Progenitor cell of endocrine pancreas (in vitro differentiated cells): ENCODE results near the gene MYO9A. TPM values are rescaled to one million over a fixed set of nuclear protein-coding genes. Genes with fewer than 3 reads are reported as not detected.

Experiments
- DNase-seq: peaks from one replicate; pipeline ENCODE4 v3.0.0; 2021; ENCODE audit warnings: low spot score; ENCODE audit not compliant: unreplicated experiment
- H3K27ac Mint-ChIP-seq: 2 replicates; pipeline ENCODE4 v1.8.0; 2021; ENCODE audit warnings: mild to moderate bottlenecking, moderate library complexity, mixed read lengths
- H3K27me3 Mint-ChIP-seq: 2 replicates; pipeline ENCODE4 v1.8.0; 2021; ENCODE audit warnings: mixed read lengths
- H3K36me3 Mint-ChIP-seq: 2 replicates; pipeline ENCODE4 v1.8.0; 2022; ENCODE audit warnings: mixed read lengths; ENCODE audit not compliant: insufficient read depth
- H3K4me1 Mint-ChIP-seq: 2 replicates; pipeline ENCODE4 v1.8.0; 2021; ENCODE audit warnings: low read depth, mixed read lengths
- H3K4me3 Mint-ChIP-seq: 2 replicates; pipeline ENCODE4 v1.8.0; 2021; ENCODE audit warnings: low read depth, mild to moderate bottlenecking, moderate library complexity, mixed read lengths
- H3K9me3 Mint-ChIP-seq: 2 replicates; pipeline ENCODE4 v1.8.0; 2021; ENCODE audit warnings: low read depth, mixed read lengths
- total RNA-seq: library from RNA; stranded (reverse); gene quantifications from 2 replicates; pipeline ENCODE4 v1.2.1, GENCODE V29; 2021
- TF ChIP-seq, protein P1 (sequence below): fragments of 200-600 bp; sonication (generic); IDR thresholded peaks from one replicate; pipeline ENCODE4 v1.5.0; 2021; ENCODE audit warnings: antibody characterized with exemption, mild to moderate bottlenecking; ENCODE audit not compliant: unreplicated experiment

Gene MYO9A
- total RNA-seq, 1 donor from 2014 or later: 32.0 TPM

- Mint-ChIP-seq H3K4me1 (no peaks in the 10 kb centered on the region), H3K27ac (no peak overlapping the region)
- TF ChIP-seq, protein P1, sequence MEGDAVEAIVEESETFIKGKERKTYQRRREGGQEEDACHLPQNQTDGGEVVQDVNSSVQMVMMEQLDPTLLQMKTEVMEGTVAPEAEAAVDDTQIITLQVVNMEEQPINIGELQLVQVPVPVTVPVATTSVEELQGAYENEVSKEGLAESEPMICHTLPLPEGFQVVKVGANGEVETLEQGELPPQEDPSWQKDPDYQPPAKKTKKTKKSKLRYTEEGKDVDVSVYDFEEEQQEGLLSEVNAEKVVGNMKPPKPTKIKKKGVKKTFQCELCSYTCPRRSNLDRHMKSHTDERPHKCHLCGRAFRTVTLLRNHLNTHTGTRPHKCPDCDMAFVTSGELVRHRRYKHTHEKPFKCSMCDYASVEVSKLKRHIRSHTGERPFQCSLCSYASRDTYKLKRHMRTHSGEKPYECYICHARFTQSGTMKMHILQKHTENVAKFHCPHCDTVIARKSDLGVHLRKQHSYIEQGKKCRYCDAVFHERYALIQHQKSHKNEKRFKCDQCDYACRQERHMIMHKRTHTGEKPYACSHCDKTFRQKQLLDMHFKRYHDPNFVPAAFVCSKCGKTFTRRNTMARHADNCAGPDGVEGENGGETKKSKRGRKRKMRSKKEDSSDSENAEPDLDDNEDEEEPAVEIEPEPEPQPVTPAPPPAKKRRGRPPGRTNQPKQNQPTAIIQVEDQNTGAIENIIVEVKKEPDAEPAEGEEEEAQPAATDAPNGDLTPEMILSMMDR: peak; percentile 84
Measured at GRCh38 chr15:71780115-71780976, 337.6 kb downstream of the MYO9A start.

GRCh38 chr15:71779073-71779797 is 338.7 kb downstream of the MYO9A start:
- Mint-ChIP-seq H3K4me3 (no peak overlapping the region), H3K36me3 (no peaks in the 10 kb centered on the region), H3K27ac (no peak overlapping the region), H3K27me3 (peaks cover 15% of the 10 kb centered on the region), H3K4me1 (no peaks in the 10 kb centered on the region), H3K9me3 (no peaks in the 10 kb centered on the region)
- TF ChIP-seq, protein P1: no peak
- no peak for DNase-seq

More at GRCh38 chr15:71780115-71780976, 337.6 kb downstream of the MYO9A start:
- DNase-seq: no peak
- Mint-ChIP-seq H3K36me3 (no peaks in the 10 kb centered on the region), H3K9me3 (no peaks in the 10 kb centered on the region), H3K4me3 (no peak overlapping the region), H3K27me3 (peaks cover 20% of the 10 kb centered on the region)

- H3K9me3 Mint-ChIP-seq: no peaks in the 10 kb centered on the region
- DNase-seq: no peak
- H3K27ac Mint-ChIP-seq: no peak overlapping the region
- no peaks in the 10 kb centered on the region for H3K4me1 Mint-ChIP-seq
- H3K4me3 Mint-ChIP-seq: no peak overlapping the region
- H3K27me3 Mint-ChIP-seq: peaks cover 15% of the 10 kb centered on the region
- TF ChIP-seq, protein P1: no peak
- no peaks in the 10 kb centered on the region for H3K36me3 Mint-ChIP-seq
Measured at GRCh38 chr15:71777216-71777943, 340.6 kb downstream of the MYO9A start.

DNA sequence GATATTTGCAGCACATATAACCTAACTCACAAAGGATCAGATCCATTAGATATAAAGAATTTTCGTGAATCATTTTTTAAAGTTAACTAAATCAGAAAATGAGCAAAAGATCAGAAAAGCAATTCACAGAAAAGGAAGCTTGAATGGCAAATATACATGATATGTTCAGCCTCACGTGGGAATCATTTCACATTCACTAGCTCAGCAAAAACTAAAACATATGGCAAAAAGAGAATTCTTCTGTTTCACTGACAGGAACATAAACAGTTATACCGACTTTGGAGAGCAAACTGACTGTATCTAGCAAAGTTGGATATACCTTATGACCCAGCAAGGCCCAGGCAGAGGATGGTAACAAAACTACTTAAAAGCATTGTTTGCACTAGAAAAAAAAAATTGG is 341.6 kb downstream of the MYO9A start:
- no peaks in the 10 kb centered on the region for H3K4me1 Mint-ChIP-seq
- DNase-seq: no peak
- TF ChIP-seq, protein P1: no peak
- no peak overlapping the region for H3K4me3 Mint-ChIP-seq
- H3K27ac Mint-ChIP-seq: no peak overlapping the region
- H3K27me3 Mint-ChIP-seq: peaks cover 11% of the 10 kb centered on the region
- no peaks in the 10 kb centered on the region for H3K9me3 Mint-ChIP-seq
- H3K36me3 Mint-ChIP-seq: no peaks in the 10 kb centered on the region

DNA sequence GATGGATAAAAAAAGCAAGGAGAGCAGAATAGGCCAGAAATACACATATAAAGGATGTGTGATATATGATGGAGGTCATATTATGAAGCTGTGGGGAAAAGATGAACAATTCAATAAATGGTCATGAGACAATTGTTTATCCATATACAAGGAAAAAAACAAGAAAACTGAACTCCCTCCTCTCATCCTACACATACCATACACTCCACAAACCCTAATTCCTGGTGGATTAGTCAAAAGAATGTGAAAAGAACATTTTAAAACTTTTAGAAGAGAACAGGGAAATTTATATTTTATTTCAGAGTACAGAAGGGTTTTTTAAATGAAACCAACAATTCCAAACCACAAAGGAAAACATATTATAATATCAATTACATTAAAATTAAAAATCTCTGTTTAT is 342.1 kb downstream of the MYO9A start:
- Mint-ChIP-seq H3K27me3 (peaks cover 7% of the 10 kb centered on the region), H3K9me3 (no peaks in the 10 kb centered on the region), H3K27ac (no peak overlapping the region), H3K4me1 (no peaks in the 10 kb centered on the region), H3K36me3 (no peaks in the 10 kb centered on the region), H3K4me3 (no peak overlapping the region)
- no peak for DNase-seq
- TF ChIP-seq, protein P1: no peak
